GM23338 (cell line): Measurements from ENCODE around the gene NRN1L. TPM values are rescaled to one million over a fixed set of nuclear protein-coding genes. Genes with fewer than 3 reads are reported as not detected.
A peak's percentile ranks its signal among the peaks of the same experiment; 100 is the strongest.

Experiments used
- ATAC-seq: fragments of 200-7000 bp; cut with Tn5 transposase; 3 replicates; pipeline ENCODE4 v1.9.1; 2020
- DNase-seq: peaks from one replicate; pipeline ENCODE4 v3.0.0-alpha.2; 2015; ENCODE audit warnings: low spot score
- H2AFZ ChIP-seq: fragments of 200-600 bp; sonication (generic); 2 replicates; pipeline ENCODE4 v1.8.0; 2016; ENCODE audit warnings: antibody characterized with exemption, mild to moderate bottlenecking, moderate library complexity
- H3F3A ChIP-seq: fragments of 200-600 bp; sonication (generic); replicated peaks from 2 replicates; pipeline ENCODE4 v1.8.0; 2017; ENCODE audit warnings: antibody characterized with exemption, mixed run types, low read depth
- H3K27ac ChIP-seq: fragments of 200-600 bp; sonication (generic); 2 replicates; pipeline ENCODE4 v1.6.1; 2016; ENCODE audit warnings: low read depth
- H3K27me3 ChIP-seq: fragments of 200-600 bp; sonication (generic); 2 replicates; pipeline ENCODE4 v1.8.0; 2016; ENCODE audit warnings: mild to moderate bottlenecking, mixed run types, moderate library complexity; ENCODE audit not compliant: insufficient read depth
- H3K36me3 ChIP-seq: fragments of 200-600 bp; sonication (generic); 2 replicates; pipeline ENCODE4 v1.8.0; 2016; ENCODE audit warnings: mild to moderate bottlenecking; ENCODE audit not compliant: insufficient read depth
- H3K4me1 ChIP-seq: fragments of 200-600 bp; sonication (generic); 2 replicates; pipeline ENCODE4 v1.8.0; 2016; ENCODE audit warnings: mild to moderate bottlenecking, moderate library complexity; ENCODE audit not compliant: insufficient read depth
- H3K4me2 ChIP-seq: fragments of 200-600 bp; sonication (generic); 2 replicates; pipeline ENCODE4 v1.7.1; 2017; ENCODE audit warnings: mixed run types
- H3K4me3 ChIP-seq: fragments of 200-600 bp; sonication (generic); 2 replicates; pipeline ENCODE4 v1.6.1; 2016; ENCODE audit warnings: mixed run types
- H3K79me2 ChIP-seq: fragments of 200-600 bp; sonication (generic); replicated peaks from 2 replicates; pipeline ENCODE4 v1.8.0; 2017; ENCODE audit warnings: mild to moderate bottlenecking; ENCODE audit not compliant: insufficient read depth
- H3K9me2 ChIP-seq: fragments of 200-600 bp; sonication (generic); 2 replicates; pipeline ENCODE4 v1.8.0; 2017; ENCODE audit not compliant: insufficient read depth
- H4K20me1 ChIP-seq: fragments of 200-600 bp; sonication (generic); replicated peaks from 2 replicates; pipeline ENCODE4 v1.8.0; 2017; ENCODE audit warnings: mild to moderate bottlenecking; ENCODE audit not compliant: insufficient read depth
- H3K27ac Mint-ChIP-seq: 2 replicates; pipeline ENCODE4 v1.8.0; 2020; ENCODE audit warnings: inconsistent platforms, mild to moderate bottlenecking, moderate library complexity, mixed read lengths
- H3K27me3 Mint-ChIP-seq: 3 replicates; pipeline ENCODE4 v1.8.0; 2022; ENCODE audit warnings: low read depth, mild to moderate bottlenecking, moderate library complexity, mixed read lengths, inconsistent platforms; ENCODE audit not compliant: insufficient read depth, poor library complexity
- H3K36me3 Mint-ChIP-seq: 3 replicates; pipeline ENCODE4 v1.8.0; 2021; ENCODE audit warnings: low read depth, mild to moderate bottlenecking, inconsistent platforms, moderate library complexity, mixed read lengths
- H3K4me1 Mint-ChIP-seq: 3 replicates; pipeline ENCODE4 v1.8.0; 2020; ENCODE audit warnings: mild to moderate bottlenecking, inconsistent platforms, mixed read lengths
- H3K4me3 Mint-ChIP-seq: 3 replicates; pipeline ENCODE4 v1.8.0; 2021; ENCODE audit warnings: moderate library complexity, mild to moderate bottlenecking, inconsistent platforms, mixed read lengths
- H3K9me3 Mint-ChIP-seq: 3 replicates; pipeline ENCODE4 v1.8.0; 2020; ENCODE audit warnings: moderate library complexity, mild to moderate bottlenecking, inconsistent platforms, mixed read lengths
- CREB1 ChIP-seq: fragments of 250-450 bp; sonication (Bioruptor Pico); IDR thresholded peaks from 2 replicates; pipeline ENCODE4 v1.5.0; 2020; ENCODE audit warnings: low read depth, mild to moderate bottlenecking, moderate library complexity
- EZH2 ChIP-seq: fragments of 200-600 bp; sonication (generic); IDR thresholded peaks from one replicate; pipeline ENCODE4 v1.8.0; 2017; ENCODE audit warnings: antibody characterized with exemption, mild to moderate bottlenecking, low read depth; ENCODE audit not compliant: unreplicated experiment
- EZH2phosphoT487 ChIP-seq: fragments of 200-600 bp; sonication (generic); IDR thresholded peaks from one replicate; pipeline ENCODE4 v1.8.1; 2018; ENCODE audit warnings: antibody characterized with exemption; ENCODE audit not compliant: unreplicated experiment
- JUNB ChIP-seq: IDR thresholded peaks from one replicate; pipeline ENCODE4 v1.6.1; 2016; ENCODE audit warnings: antibody characterized with exemption; ENCODE audit not compliant: unreplicated experiment
- NANOG ChIP-seq: IDR thresholded peaks from 2 replicates; pipeline ENCODE4 v1.6.1; 2016; ENCODE audit warnings: antibody characterized with exemption, borderline replicate concordance
- POLR2AphosphoS5 ChIP-seq: IDR thresholded peaks from 2 replicates; pipeline ENCODE4 v1.6.1; 2016; ENCODE audit warnings: antibody characterized with exemption, low read depth
- STAT1 ChIP-seq: IDR thresholded peaks from one replicate; pipeline ENCODE4 v1.6.1; 2016; ENCODE audit warnings: antibody characterized with exemption; ENCODE audit not compliant: unreplicated experiment
- ZNF114 ChIP-seq: fragments of 250-450 bp; sonication (Bioruptor Pico); IDR thresholded peaks from 2 replicates; pipeline ENCODE4 v1.5.0; 2020; ENCODE audit warnings: mild to moderate bottlenecking, moderate library complexity
- ZNF331 ChIP-seq: fragments of 250-450 bp; sonication (Bioruptor Pico); IDR thresholded peaks from 2 replicates; pipeline ENCODE4 v1.5.0; 2020; ENCODE audit warnings: low read depth, mild to moderate bottlenecking, moderate library complexity
- ZNF462 ChIP-seq: fragments of 250-450 bp; sonication (Bioruptor Pico); IDR thresholded peaks from 2 replicates; pipeline ENCODE4 v1.5.0; 2020; ENCODE audit warnings: mild to moderate bottlenecking, moderate library complexity
- polyA plus RNA-seq: library from polyadenylated mRNA; unstranded; fragments of >200 nt; fragmentation: Nextera tagmentation; extraction: Ambion mirVana; gene quantifications from 2 replicates; pipeline ENCODE4 v1.2.1, GENCODE V29; 2016
- total RNA-seq: library from RNA; depleted of rRNA; stranded (reverse); fragments of >200 nt; shearing (Covaris generic); gene quantifications from 2 replicates; pipeline ENCODE4 v1.2.3, GENCODE V29; 2014
- TF ChIP-seq, protein P1 (sequence below): IDR thresholded peaks from 2 replicates; pipeline ENCODE4 v1.6.1; 2016; ENCODE audit warnings: antibody characterized with exemption
- TF ChIP-seq, protein P2 (sequence below), 2 experiments: fragments of 200-600 bp in 1 of 2; sonication (generic) in 1 of 2; conservative IDR thresholded peaks; 2 replicates each; pipeline versions ENCODE4 v1.5.1 to v1.6.1; 2016 to 2017; ENCODE audit warnings: antibody characterized with exemption in 2 of 2, low read depth in 2 of 2, mild to moderate bottlenecking in 2 of 2, moderate library complexity in 1 of 2

NRN1L gene
- total and polyA plus RNA-seq, 2 experiments from 2014 or later: 14.0 to 26.1 TPM

GRCh38 chr16:67855789-67856188 lies 28.9 kb upstream of the NRN1L start:
- Mint-ChIP-seq H3K27ac (peak overlapping the region; percentile 65), H3K27me3 (peaks cover 4% of the 10 kb centered on the region), H3K4me1 (peaks cover 34% of the 10 kb centered on the region), H3K4me3 (no peak overlapping the region), H3K9me3 (no peaks in the 10 kb centered on the region), H3K36me3 (peaks cover 22% of the 10 kb centered on the region)
- no peak overlapping the region for H3K4me2 ChIP-seq
- DNase-seq (no peak), ATAC-seq (no peak)
- H3K27me3 ChIP-seq: no peaks in the 10 kb centered on the region
- H3K9me2 ChIP-seq: no peaks in the 10 kb centered on the region
- no peaks in the 10 kb centered on the region; the same call in 1 of the 2 replicates for H3F3A ChIP-seq
- peak overlapping the region; percentile 75; the same call in 1 of the 2 replicates for H3K27ac ChIP-seq
- TF ChIP-seq EZH2phosphoT487: no peak
- TF ChIP-seq JUNB: no peak
- no peak for TF ChIP-seq ZNF331 (CRISPR knock-in tag)
- TF ChIP-seq, protein P1, sequence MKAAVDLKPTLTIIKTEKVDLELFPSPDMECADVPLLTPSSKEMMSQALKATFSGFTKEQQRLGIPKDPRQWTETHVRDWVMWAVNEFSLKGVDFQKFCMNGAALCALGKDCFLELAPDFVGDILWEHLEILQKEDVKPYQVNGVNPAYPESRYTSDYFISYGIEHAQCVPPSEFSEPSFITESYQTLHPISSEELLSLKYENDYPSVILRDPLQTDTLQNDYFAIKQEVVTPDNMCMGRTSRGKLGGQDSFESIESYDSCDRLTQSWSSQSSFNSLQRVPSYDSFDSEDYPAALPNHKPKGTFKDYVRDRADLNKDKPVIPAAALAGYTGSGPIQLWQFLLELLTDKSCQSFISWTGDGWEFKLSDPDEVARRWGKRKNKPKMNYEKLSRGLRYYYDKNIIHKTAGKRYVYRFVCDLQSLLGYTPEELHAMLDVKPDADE: no peak
- no peak for TF ChIP-seq CREB1 (CRISPR knock-in tag)
- no peak for TF ChIP-seq STAT1
- no peak for TF ChIP-seq POLR2AphosphoS5
- TF ChIP-seq ZNF462 (CRISPR knock-in tag): no peak
- TF ChIP-seq EZH2: no peak
- no peak for TF ChIP-seq NANOG
- no peak for TF ChIP-seq ZNF114
- TF ChIP-seq, protein P2, sequence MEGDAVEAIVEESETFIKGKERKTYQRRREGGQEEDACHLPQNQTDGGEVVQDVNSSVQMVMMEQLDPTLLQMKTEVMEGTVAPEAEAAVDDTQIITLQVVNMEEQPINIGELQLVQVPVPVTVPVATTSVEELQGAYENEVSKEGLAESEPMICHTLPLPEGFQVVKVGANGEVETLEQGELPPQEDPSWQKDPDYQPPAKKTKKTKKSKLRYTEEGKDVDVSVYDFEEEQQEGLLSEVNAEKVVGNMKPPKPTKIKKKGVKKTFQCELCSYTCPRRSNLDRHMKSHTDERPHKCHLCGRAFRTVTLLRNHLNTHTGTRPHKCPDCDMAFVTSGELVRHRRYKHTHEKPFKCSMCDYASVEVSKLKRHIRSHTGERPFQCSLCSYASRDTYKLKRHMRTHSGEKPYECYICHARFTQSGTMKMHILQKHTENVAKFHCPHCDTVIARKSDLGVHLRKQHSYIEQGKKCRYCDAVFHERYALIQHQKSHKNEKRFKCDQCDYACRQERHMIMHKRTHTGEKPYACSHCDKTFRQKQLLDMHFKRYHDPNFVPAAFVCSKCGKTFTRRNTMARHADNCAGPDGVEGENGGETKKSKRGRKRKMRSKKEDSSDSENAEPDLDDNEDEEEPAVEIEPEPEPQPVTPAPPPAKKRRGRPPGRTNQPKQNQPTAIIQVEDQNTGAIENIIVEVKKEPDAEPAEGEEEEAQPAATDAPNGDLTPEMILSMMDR (conservative IDR thresholded peaks at IDR 0.05; ENCODE audit: low read depth in 2 of 2): no peak
- peaks cover 100% of the 10 kb centered on the region for H3K79me2 ChIP-seq
- H4K20me1 ChIP-seq: peaks cover 79% of the 10 kb centered on the region
- H2AFZ ChIP-seq: no peak overlapping the region
- H3K4me3 ChIP-seq: no peak overlapping the region
- peaks cover 18% of the 10 kb centered on the region for H3K4me1 ChIP-seq
- no peaks in the 10 kb centered on the region for H3K36me3 ChIP-seq
